ENCODE measurements around the gene ZFR2. TPM values are rescaled to one million over a fixed set of nuclear protein-coding genes. Genes with fewer than 3 reads are reported as not detected.
"Not testable (repeated sequence)": the region's sequence is repeated elsewhere in the genome, so short reads cannot be mapped to it uniquely, and the experiment has no call there.

ZFR2 gene
- total RNA-seq, 1 donor from 2014 or later, result 4.7 TPM

DNA sequence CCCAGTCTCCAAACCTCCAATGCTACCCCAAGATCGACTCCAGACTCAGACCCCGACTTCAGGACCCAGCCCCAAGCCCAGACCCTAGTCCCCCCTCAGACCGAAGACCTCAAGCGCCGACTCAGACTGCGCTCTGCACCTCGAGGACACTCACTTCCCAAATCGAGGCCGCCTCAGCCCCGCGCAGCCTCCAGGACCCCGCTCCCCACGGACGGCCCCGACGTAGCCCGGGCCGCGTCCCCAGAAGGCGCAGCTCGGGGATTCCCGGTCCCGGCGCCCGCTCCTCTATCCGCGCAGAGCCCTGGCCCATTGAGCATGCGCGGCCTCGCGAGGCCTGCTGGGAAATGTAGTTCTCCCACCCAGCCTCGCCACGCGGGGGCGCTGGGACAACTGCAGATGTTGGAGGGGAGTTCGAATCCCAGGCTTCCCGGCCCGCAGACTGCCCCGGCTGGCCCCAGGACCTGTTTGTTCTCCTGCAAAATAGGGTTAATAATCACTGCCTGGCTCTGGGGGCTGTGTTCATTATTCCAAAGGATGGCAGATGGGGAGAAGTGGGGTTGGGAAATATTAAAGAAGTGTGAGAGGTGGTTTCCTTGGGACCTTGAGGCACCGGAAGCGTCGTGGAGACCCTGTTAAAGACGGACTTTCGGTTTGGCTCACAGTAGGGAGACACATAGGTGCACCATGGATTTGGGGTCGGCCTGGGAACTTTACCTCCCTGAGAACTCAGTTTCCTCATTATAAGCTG lies 107.3 kb downstream of the ZFR2 start, which contains the start of gene APBA3:
Gene APBA3, minus strand, starts transcription at position 311 of the 748 bp plus-strand sequence. CDS start 1,428 bp downstream, outside the sequence.
- Mint-ChIP-seq H3K36me3 (peaks cover 5% of the 10 kb centered on the region), H3K4me3 (peak within 1 kb of the TSS; percentile 99)

DNA sequence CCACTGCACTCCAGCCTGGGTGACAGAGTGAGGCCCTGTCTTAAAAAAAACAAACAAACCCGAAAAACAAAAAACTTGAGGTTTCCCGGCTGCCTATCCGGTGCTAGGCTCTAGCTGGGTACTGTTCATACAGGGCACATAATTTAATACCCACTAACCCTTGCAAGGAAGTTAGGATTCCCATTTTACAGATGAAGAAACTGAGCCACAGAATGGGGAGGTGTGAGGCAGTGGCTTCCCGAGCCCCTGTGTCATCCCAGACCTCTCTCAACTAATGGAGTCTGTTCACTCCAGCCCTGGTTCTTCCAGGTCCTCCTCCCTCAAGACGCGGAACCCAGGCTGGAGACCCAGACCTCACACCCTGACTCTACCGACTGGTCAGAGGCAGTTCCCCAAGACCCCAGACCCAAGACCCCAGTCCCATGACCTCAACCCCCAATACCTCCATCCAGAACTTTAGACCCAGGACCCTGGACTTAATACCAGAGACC lies 107.9 kb downstream of the ZFR2 start:
- Mint-ChIP-seq H3K27me3 (no peaks in the 10 kb centered on the region), H3K4me3 (peak overlapping the region; percentile 98), H3K4me1 (ENCODE audit: unreplicated experiment) (peaks cover 12% of the 10 kb centered on the region), H3K27ac (peak overlapping the region; percentile 99), H3K36me3 (peaks cover 5% of the 10 kb centered on the region), H3K9me3 (no peaks in the 10 kb centered on the region)
- DNase-seq (ENCODE audit: extremely low spot score, unreplicated experiment), result no peak
- TF ChIP-seq, protein P1, sequence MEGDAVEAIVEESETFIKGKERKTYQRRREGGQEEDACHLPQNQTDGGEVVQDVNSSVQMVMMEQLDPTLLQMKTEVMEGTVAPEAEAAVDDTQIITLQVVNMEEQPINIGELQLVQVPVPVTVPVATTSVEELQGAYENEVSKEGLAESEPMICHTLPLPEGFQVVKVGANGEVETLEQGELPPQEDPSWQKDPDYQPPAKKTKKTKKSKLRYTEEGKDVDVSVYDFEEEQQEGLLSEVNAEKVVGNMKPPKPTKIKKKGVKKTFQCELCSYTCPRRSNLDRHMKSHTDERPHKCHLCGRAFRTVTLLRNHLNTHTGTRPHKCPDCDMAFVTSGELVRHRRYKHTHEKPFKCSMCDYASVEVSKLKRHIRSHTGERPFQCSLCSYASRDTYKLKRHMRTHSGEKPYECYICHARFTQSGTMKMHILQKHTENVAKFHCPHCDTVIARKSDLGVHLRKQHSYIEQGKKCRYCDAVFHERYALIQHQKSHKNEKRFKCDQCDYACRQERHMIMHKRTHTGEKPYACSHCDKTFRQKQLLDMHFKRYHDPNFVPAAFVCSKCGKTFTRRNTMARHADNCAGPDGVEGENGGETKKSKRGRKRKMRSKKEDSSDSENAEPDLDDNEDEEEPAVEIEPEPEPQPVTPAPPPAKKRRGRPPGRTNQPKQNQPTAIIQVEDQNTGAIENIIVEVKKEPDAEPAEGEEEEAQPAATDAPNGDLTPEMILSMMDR (conservative IDR thresholded peaks at IDR 0.05), result no peak

More for the DNA sequence above, 107.3 kb downstream of the ZFR2 start, which contains the start of gene APBA3:
- Mint-ChIP-seq H3K9me3 (no peaks in the 10 kb centered on the region), H3K27me3 (no peaks in the 10 kb centered on the region), H3K4me1 (ENCODE audit: unreplicated experiment) (peaks cover 12% of the 10 kb centered on the region), H3K27ac (peak within 1 kb of the TSS; percentile 99)
- DNase-seq (ENCODE audit: extremely low spot score, unreplicated experiment), result peak; percentile 95
- TF ChIP-seq, protein P1 (conservative IDR thresholded peaks at IDR 0.05), result peak; percentile 65

DNA sequence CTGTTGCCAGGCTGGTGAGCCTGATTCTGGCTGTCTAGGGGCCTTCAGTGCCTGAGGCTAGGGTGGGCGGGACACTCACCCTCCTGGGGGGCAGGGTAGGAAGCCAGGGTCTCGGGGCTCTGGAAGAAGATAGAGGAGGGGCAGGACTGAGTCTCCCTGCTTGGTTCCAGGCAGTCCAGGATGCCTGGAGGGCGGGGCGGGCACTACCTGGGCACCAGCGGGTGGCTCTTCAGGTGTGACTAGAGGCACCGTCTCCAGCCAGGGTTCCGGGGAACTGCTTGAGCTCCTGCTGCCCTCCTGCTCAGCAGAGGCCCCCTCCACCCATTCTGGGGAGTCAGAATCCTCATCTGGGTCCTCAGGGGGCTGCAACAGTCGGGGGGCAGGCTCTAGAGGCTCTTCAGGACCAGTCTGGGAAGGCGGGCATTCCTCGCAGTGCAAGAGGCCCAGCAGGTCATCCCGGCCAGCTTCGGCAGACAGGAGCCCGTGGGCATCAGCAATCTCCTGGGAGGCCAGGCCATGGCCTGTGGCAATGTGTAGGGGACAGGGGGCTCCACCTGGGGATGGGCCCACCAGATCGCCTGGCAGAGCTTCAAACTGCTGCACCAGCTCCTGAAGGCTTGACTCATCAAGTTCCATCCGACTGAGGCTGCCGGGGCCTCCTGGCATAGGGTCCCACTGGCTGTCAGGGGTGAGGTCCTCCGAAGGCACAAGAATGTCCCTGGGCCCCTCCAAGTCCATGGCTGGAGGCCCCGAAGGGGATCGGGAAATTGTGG lies 109.2 kb downstream of the ZFR2 start:
- Mint-ChIP-seq H3K4me1 (ENCODE audit: unreplicated experiment) (peaks cover 12% of the 10 kb centered on the region), H3K9me3 (no peaks in the 10 kb centered on the region), H3K27ac (no peak overlapping the region), H3K36me3 (peaks cover 10% of the 10 kb centered on the region), H3K4me3 (no peak overlapping the region), H3K27me3 (no peaks in the 10 kb centered on the region)
- DNase-seq (ENCODE audit: extremely low spot score, unreplicated experiment), result no peak
- TF ChIP-seq, protein P1 (conservative IDR thresholded peaks at IDR 0.05), result no peak

DNA sequence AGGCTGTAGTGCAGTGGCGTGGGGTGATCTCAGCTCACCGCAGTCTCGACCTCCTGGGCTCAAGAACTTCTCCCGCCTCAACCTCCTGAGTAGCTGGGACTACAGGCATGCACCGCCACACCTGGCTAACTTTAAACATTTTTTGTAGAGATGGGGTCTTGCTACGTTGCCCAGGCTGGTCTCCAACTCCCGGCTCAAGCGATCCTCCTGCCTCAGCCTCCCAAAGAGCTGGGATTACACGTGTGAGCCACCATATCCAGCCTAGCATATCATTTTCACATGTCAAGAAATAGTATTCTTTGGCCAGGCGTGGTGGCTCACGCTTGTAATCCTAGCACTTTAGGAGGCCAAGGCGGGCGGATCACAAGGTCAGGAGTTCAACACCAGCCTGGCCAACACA lies 110.5 kb downstream of the ZFR2 start:
- Mint-ChIP-seq H3K4me1 (ENCODE audit: unreplicated experiment) (peaks cover 11% of the 10 kb centered on the region), H3K36me3 (peaks cover 10% of the 10 kb centered on the region)
- not testable (repeated sequence) for H3K27ac Mint-ChIP-seq; H3K9me3 Mint-ChIP-seq; DNase-seq (ENCODE audit: extremely low spot score, unreplicated experiment); H3K4me3 Mint-ChIP-seq; H3K27me3 Mint-ChIP-seq

DNA sequence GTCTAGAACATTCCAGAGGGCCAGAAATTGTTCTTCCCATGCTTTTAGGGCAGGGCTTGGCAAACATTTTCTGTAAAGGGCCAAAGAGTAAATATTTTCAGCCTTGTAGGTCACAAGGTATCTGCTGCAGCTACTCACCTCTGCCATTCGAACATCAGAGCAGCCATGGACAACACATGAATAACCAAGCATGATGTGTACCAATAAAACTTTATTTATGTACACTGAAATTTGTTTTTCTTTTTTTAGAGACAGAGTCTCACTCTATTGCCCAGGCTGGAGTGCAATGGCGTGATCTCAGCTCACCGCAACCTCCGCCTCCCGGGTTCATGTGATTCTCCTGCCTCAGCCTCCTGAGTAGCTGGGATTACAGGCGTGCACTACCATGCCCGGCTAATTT lies 111.1 kb downstream of the ZFR2 start:
- not testable (repeated sequence) for H3K27me3 Mint-ChIP-seq; H3K4me3 Mint-ChIP-seq; H3K4me1 Mint-ChIP-seq (ENCODE audit: unreplicated experiment); H3K36me3 Mint-ChIP-seq; H3K9me3 Mint-ChIP-seq; DNase-seq (ENCODE audit: extremely low spot score, unreplicated experiment); H3K27ac Mint-ChIP-seq

Other genes starting within 250 kb of the ZFR2 start
- gene CACTIN, start 242.2 kb downstream of the ZFR2 start, total RNA-seq (ENCODE audit: low replicate concordance), result 31.6 and 32.4 TPM in 2 replicates
- gene PIP5K1C, start 168.6 kb downstream of the ZFR2 start, total RNA-seq (ENCODE audit: low replicate concordance), result 35.9 and 44.5 TPM in 2 replicates
- 20.0 and 53.8 TPM in 2 replicates for gene TJP3, start 160.7 kb downstream of the ZFR2 start, total RNA-seq (ENCODE audit: low replicate concordance)
- 25.1 and 28.5 TPM in 2 replicates for gene APBA3, start 107.3 kb downstream of the ZFR2 start, total RNA-seq (ENCODE audit: low replicate concordance)
- 35.9 and 44.0 TPM in 2 replicates for gene MRPL54, start 106.4 kb downstream of the ZFR2 start, total RNA-seq (ENCODE audit: low replicate concordance)
- not detected in 2 replicates for gene RAX2, start 96.8 kb downstream of the ZFR2 start, total RNA-seq (ENCODE audit: low replicate concordance)
- 1.6 and 1.7 TPM in 2 replicates for gene MATK, start 82.7 kb downstream of the ZFR2 start, total RNA-seq (ENCODE audit: low replicate concordance)
- 1.5 and 3.3 TPM in 2 replicates for gene ATCAY, start 11.6 kb upstream of the ZFR2 start, total RNA-seq (ENCODE audit: low replicate concordance)
- gene NMRK2, start 64.0 kb upstream of the ZFR2 start, total RNA-seq (ENCODE audit: low replicate concordance), result 0.65 TPM in 1 of 2 replicates, not detected in the other
- 83.5 and 93.0 TPM in 2 replicates for gene DAPK3, start 102.1 kb upstream of the ZFR2 start, total RNA-seq (ENCODE audit: low replicate concordance)
- 2,827 and 2,929 TPM in 2 replicates for gene EEF2, start 116.4 kb upstream of the ZFR2 start, total RNA-seq (ENCODE audit: low replicate concordance)
- gene PIAS4, start 138.7 kb upstream of the ZFR2 start, total RNA-seq (ENCODE audit: low replicate concordance), result 39.8 and 42.3 TPM in 2 replicates
- 21.0 and 31.0 TPM in 2 replicates for gene ZBTB7A, start 197.9 kb upstream of the ZFR2 start, total RNA-seq (ENCODE audit: low replicate concordance)